Bronchial epithelial cell (primary cell): ENCODE data around the gene TMEM178B. TPM values are rescaled to one million over a fixed set of nuclear protein-coding genes. Genes with fewer than 3 reads are reported as not detected.

ENCODE experiments used
- DNase-seq: peaks from one replicate; pipeline ENCODE4 v3.0.0-alpha.2; 2010; ENCODE audit warnings: low read depth
- FAIRE-seq: peaks from 2 replicates; lab custom pipeline; 2011; peaks lifted over from hg19 to GRCh38; lab: Jason Lieb, UNC
- H3K27me3 ChIP-seq: 2 replicates; pipeline ENCODE4 v1.5.1; 2011; ENCODE audit warnings: low read length; ENCODE audit not compliant: control insufficient read depth, insufficient read depth
- H3K36me3 ChIP-seq: 2 replicates; pipeline ENCODE4 v1.5.1; 2011; ENCODE audit warnings: low read length; ENCODE audit not compliant: control insufficient read depth, insufficient read depth
- H3K4me3 ChIP-seq: 2 replicates; pipeline ENCODE4 v1.5.1; 2011; ENCODE audit warnings: mild to moderate bottlenecking, low read depth, low read length, control low read depth
- CTCF ChIP-seq: IDR thresholded peaks from 2 replicates; pipeline ENCODE4 v1.5.1; 2011; ENCODE audit warnings: mild to moderate bottlenecking, moderate library complexity, low read length, control low read depth, inconsistent platforms; ENCODE audit not compliant: insufficient read depth, severe bottlenecking
- total RNA-seq: library from RNA; depleted of rRNA; stranded (reverse); fragments of >200 nt; gene quantifications from 2 replicates; pipeline ENCODE4 v1.2.1, GENCODE V29; 2014

Gene TMEM178B
- total RNA-seq, 1 donor from 2014 or later, result under 0.01 TPM

GRCh38 chr7:141246426-141246825 is 172.6 kb downstream of the TMEM178B start:
- H3K27me3 ChIP-seq, result no peaks in the 10 kb centered on the region
- TF ChIP-seq CTCF, result no peak
- no peaks in the 10 kb centered on the region for H3K36me3 ChIP-seq
- no peak overlapping the region for H3K4me3 ChIP-seq
- DNase-seq, result no peak
- no peak for FAIRE-seq

GRCh38 chr7:141251180-141251579 is 177.3 kb downstream of the TMEM178B start:
- no peak for FAIRE-seq
- TF ChIP-seq CTCF, result no peak
- H3K27me3 ChIP-seq, result no peaks in the 10 kb centered on the region
- DNase-seq, result no peak
- no peak overlapping the region for H3K4me3 ChIP-seq
- no peaks in the 10 kb centered on the region for H3K36me3 ChIP-seq

- TF ChIP-seq CTCF, result no peak
- H3K27me3 ChIP-seq, result no peaks in the 10 kb centered on the region
- DNase-seq (no peak), FAIRE-seq (no peak)
- no peaks in the 10 kb centered on the region for H3K36me3 ChIP-seq
- H3K4me3 ChIP-seq, result no peak overlapping the region
Observed at GRCh38 chr7:141251957-141252356, 178.1 kb downstream of the TMEM178B start.

- DNase-seq (no peak), FAIRE-seq (no peak)
- H3K36me3 ChIP-seq, result no peaks in the 10 kb centered on the region
- no peak for TF ChIP-seq CTCF
- no peaks in the 10 kb centered on the region for H3K27me3 ChIP-seq
- no peak overlapping the region for H3K4me3 ChIP-seq
Observed at GRCh38 chr7:141257597-141257996, 183.7 kb downstream of the TMEM178B start.

GRCh38 chr7:141258559-141258958 is 184.7 kb downstream of the TMEM178B start:
- no peak for FAIRE-seq
- TF ChIP-seq CTCF, result no peak
- Histone ChIP-seq H3K4me3 (no peak overlapping the region), H3K27me3 (no peaks in the 10 kb centered on the region), H3K36me3 (no peaks in the 10 kb centered on the region)
- no peak for DNase-seq
